GM19463 (cell line): ENCODE results near the gene MDM4.
A peak's percentile ranks its signal among the peaks of the same experiment; 100 is the strongest.
"Not testable (repeated sequence)": the region's sequence is repeated elsewhere in the genome, so short reads cannot be mapped to it uniquely, and the experiment has no call there.

Experiments
- ATAC-seq: cut with Tn5 transposase; IDR thresholded peaks from one replicate; pipeline ENCODE4 v1.9.1; 2021; ENCODE audit warnings: mild to moderate bottlenecking, moderate library complexity; ENCODE audit not compliant: unreplicated experiment

The MDM4 gene

DNA sequence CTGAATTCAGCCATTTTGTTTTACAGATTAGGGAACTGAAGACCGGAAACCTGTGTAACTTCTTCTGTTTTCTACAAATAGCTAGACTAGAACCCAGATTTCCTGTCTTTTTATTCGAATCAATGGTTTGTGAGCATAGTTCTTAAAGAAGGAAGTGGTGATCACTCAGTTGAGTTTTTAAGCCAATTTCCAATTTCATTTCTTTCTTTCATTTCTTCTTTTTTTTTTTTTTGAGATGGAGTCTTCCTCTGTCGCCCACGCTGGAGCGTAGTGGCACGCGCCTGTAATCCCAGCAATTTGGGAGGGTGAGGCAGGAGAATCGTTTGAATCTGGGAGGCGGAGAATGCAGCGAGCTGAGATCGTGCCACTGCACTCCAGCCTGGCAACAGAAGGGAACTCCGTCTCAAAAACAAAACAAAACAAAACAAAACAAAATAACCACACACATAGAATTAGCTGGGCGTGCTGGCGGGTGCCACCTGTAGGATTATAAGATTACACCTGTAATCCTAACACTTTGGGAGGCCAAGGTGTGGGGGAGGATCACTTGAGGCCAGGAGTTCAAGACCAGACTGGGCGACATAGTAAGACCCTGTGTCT is 3.0 kb upstream of the MDM4 start:
- no peak for ATAC-seq

DNA sequence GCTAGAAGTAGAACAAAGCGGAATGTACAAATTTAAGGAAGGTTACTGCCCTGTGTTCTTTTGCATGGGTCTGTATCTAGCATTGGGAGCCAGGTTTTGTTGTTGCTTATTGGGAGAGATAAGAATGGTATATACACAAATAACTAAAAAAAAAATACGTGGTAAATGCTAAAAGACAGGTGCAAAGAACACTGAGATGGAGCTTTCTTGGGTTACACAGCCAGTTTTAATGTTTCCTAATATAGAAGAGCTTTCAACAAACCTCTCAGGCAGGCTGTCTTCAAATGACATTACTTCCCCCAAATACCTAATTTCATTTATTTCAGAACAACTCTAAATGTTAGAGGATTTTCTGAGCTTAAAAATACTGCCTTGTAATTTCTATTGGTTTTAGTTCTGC is 1.4 kb upstream of the MDM4 start:
- ATAC-seq, result no peak

DNA sequence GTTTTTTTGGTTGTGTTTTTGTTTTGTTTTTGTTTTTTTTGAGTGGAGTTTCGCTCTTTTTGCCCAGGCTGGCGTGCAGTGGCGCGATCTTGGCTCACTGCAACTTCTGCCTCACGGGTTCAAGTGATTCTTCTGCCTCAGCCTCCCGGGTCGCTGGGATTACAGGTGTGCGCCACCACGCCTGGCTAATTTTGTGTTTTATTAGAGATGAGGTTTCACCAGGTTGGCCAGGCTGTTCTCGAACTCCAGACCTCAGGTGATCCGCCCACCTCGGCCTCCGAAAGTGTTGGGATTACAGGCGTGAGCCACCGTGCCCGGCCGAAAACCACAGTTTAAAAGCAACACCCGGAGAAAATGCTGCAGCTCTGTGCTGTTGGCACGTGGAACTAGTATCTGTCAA is 1.2 kb downstream of the MDM4 start:
- not testable (repeated sequence) for ATAC-seq

DNA sequence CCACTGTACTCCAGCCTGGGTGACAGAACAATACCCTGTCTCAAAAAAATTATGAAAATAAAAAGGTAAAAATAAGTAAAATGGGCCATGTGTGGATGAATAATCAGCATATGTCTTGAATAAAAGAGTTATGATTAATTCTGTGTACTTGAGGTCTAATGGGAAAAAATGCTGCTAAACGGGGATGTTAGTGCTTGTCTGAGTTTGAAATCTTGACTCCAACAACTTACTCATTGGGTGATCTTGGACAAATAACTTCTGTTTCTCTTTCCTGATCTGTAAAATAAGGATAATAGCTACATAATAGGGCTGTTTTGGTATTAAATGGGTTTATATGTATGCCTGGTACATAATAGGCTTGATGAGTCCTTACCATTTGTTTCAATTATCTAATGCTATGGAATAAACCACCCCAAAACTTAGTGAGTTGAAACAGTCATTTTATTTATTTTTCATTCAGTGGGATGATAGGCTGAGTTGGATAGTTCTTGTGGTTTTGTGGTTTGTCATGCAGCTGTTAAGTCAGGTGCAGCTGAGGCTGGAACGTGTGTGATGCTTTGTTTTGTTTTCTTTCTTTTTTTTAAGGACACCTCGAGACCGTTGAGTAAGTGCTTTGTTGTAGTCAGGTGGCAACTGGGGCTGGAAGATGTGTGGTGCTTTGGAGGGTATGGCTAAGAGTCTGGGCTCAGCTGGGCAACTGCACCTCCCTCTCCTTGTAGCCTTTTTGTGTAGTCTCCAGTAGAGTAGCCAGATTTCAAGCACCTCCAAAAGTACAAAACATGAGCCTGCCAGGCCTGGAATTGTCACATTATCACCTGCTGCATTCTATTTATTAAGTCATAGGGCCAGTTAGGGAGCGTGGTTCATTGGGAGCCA is 4.9 kb downstream of the MDM4 start:
- peak; percentile 61 for ATAC-seq

DNA sequence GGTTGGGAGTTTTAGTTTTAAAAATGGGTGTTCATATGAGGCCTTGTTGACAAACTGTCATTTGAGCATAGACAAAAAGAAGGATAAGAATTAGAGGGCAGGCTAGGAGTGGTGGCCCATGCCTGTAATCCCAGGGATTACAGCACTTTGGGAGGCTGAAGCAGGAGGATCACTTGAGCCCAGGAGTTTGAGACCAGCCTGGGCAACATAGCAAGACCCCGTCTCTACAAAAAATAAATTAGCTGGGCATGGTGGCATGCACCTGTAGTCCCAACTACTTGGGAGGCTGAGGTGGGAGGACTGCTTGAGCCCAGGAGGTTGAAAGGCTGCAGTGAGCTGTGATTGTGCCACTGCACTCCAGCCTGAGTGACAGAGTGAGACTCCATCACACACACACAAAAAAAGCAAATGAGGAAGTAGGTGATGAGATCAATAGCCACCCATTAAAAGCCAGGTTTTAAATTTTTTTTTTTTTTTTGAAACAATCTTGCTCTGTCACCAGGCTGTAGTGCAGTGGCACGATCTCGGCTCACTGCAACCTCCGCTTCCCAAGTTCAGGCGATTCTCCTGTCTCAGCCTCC is 5.8 kb downstream of the MDM4 start:
- ATAC-seq, result not testable (repeated sequence)

DNA sequence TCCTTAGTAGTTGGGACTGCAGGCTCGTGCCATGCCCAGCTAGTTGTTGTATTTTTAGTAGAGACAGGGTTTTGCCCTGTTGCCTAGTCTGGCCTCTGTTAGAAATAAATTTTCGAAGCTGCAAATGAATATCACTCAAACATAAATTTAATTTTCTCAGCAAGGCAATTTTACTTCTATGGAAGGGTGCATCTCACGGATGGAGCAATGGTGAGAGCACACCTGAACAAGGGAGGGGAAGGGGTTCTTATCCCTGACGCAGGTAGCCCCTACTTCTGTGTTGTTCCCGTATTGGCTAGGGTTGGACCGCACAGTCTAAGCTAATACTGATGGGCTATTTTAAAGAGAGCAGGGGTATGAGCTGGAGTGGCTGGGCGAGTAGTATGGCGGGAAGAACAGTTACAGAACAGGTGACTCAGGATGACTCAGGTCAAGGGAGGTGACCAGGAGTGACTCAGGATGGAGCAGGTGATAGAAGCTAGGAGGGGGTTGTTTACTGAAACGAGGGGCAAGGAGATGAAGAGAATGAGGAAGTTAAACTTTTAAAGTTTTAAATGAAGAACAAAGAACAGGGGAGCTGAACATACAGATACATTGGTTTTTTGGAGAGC is 7.5 kb downstream of the MDM4 start:
- no peak for ATAC-seq

DNA sequence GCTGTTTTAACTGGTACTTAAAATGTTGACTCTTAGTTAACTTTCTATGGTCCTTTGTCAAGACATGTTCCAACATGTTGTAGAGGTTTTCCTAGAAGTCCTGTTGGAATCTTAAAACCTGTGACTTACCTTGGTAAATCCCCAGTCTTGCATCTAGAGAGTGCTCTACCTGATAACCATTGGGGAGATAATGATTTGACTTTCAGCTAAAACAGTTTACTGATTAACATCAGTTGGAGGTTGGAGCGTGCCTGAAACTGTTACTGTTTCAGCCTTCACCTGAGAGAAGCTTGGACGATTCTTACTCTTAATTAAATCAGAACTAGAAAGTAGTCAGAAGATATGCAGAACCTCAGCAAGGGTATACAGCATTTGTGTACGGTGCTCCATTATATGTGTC is 8.8 kb downstream of the MDM4 start:
- ATAC-seq, result peak; percentile 47

DNA sequence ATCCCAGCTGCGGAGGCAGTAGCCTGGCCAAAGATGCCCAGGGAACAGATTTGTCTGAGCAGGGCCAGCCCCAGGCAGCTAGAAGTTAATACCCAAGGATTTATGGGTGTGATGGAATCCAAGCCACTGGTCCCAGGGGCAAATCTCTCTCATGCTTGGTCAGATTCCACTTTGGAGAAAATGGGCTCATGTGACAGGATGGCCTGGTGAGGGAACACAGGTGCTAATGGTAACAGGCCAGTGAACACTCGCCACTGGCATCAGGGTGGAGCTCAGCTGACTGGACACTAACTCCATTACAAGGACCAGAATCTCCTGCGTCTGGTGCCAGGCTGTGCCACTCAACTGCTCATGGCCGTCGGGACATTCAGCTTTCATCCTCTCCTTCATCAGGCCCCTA is 12.0 kb downstream of the MDM4 start:
- no peak for ATAC-seq

DNA sequence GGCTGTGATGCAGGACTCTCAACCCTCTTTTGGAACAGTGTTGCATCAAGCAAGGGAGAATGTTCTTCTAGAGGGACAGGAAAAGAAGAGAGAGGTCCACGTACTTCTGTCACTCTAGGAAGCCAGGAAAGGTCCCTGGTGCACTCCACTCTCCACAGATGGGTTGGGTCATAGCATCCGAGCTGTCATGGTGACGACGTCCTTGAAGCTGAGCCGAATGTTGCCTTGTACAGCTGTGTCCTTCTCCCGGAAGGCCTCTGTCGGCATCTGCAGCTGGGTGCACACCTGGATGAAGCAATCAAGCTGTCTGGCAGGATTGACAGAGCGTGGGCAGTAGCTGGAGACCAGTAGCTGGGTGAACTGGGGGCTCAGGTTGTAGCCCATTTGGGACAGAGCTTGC is 12.5 kb downstream of the MDM4 start:
- no peak for ATAC-seq

DNA sequence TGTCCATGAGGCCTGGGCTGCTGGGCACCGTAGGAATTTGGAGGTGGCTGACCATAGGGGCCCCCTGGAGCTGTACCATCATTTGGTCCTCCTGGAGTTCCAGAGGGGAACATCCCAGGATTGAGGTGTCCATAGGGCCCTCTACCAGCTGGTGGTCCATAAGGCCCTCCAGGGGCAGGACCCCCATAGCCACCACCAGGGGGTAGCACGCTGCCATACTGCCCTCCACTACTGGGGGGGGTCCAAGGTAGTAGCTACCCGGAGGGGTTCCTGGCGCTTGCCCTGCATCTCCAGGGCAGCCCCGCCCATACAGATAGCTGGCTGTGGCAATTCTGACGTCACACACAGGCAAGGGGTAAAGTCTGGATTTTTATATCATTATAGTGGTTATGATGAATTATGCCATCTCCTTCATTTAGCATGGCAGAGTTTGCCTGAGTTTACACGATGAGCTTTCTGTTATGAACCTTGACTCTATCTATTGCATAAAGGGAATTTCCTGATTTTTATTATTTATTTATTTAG is 13.2 kb downstream of the MDM4 start:
- no peak for ATAC-seq

DNA sequence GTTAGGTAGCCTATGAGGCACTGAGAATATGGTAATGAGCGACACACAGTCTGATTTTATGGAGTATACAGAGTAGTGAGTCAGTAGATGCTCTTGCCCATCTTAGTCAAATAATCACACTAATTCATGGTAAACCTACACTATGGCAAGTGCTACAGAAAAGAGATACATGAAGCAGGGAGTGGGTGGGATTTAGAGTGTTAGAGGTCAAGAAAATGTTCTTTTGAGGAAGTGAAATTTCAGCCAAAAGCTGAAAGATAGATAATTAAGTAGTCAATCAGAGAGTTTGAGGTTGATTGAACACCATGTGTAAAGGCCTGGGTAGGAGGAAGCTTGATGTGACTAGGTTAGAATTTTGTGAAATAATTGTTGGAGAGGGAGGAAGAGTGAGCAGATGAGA is 14.7 kb downstream of the MDM4 start:
- ATAC-seq, result peak; percentile 89

DNA sequence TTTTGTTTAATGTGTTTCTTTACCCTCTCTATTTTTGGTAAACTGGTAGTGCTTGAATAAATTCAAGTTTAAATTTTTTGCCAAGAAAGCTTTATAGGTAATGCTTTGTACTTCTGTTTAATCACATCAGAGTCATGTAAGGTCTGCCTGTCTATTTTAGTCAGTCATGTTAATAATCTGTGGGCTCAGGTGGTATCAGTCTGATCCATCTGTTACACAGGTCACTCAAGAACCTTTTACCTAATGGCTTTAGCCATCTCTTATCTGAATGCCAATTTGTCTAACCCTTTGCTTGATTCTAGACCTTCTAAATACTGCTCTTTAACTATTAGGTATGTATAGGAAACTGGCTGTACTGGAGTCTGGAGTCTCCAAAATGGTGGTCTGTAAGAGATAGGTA is 16.6 kb downstream of the MDM4 start:
- ATAC-seq, result no peak

DNA sequence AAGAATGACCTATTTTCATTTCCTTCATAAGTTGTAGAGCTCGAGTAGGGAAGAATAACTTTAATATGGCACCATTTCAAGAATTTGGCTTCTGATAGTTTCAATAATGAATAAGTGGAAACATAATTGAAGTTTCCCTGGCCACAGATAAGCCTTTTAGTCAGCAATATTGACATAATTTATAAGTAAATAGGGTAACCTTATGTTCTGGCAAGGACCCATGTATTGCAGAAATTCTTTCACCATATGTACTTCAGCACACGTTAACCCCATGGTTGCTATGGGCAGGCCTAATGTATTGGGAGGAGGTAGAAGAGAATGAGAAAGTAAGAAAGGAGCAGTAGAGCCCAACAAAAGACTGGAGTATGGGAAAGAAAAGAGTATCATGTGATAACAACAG is 25.4 kb downstream of the MDM4 start:
- ATAC-seq, result no peak

DNA sequence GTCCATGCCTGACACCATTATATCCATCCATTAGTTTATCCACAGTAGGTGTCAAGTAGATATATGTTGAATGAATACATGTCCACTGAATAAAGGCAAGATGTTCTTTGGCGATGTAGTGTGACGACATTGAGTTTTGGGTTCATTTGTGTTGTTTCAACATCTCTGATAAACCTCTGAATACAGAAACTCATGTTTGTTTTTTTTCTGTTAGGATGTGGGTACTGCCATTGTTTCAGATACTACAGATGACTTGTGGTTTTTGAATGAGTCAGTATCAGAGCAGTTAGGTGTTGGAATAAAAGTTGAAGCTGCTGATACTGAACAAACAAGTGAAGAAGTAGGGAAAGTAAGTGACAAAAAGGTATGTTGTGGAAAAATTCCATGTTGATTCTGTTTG is 28.1 kb downstream of the MDM4 start:
- ATAC-seq, result no peak

DNA sequence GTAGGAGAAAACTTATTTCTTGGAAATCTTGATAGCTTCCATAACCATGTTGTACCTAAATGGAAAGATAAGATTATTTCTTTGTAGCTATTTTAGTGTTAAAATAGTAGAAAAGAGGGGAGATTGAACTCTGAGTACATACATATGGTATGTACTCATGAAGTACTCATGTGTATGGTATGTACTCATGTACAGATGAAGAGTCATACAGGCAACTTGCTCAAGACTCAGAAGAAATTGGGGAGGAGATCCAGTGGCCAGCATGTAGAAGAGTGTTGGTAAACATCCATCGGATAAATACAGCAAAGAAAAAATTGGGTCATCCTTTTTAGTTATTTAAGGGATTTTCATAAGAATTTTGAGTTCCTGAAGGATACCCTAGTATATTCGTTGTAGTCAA is 29.0 kb downstream of the MDM4 start:
- ATAC-seq, result no peak

DNA sequence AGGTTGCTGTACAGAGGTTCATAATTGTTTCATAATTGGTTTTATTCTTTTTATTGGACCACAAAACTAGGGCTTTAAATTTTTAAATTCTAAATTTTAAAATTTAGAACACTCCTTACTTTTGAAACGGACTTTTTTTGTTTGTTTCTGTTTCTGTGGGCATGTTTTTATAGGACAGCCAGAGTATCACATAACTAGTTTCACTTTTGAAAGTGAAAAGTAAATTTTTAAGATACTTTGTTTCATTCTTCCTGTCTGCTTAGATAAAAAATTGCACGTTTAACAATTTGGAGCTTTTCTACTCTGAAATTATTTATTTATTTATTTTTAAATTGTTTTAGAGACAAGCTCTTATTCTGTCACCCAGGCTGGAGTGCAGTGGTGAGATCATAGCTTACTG is 29.7 kb downstream of the MDM4 start:
- no peak for ATAC-seq

DNA sequence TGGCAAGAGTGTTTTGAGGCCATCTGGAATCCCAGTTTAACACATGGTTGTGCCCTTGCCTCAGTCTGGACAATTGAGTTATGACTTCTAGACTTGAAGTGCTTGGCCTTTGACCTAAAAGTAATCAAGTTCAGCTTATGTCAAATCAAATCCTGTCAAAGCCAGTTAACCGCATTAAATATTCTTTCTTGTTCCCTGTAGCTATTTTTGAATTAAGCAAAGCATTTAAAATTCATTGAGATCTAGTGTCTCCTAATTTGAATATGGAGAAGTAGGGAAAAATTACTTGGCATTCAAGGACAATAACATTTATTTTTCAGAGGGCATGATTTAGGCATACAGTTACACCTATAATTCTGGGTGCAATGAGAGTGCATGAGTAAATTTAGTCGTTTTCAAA is 32.1 kb downstream of the MDM4 start:
- no peak for ATAC-seq

DNA sequence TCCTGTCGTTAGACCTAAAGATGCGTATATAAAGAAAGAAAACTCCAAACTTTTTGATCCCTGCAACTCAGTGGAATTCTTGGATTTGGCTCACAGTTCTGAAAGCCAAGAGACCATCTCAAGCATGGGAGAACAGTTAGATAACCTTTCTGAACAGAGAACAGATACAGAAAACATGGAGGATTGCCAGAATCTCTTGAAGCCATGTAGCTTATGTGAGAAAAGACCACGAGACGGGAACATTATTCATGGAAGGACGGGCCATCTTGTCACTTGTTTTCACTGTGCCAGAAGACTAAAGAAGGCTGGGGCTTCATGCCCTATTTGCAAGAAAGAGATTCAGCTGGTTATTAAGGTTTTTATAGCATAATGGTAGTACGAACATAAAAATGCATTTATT is 33.1 kb downstream of the MDM4 start:
- ATAC-seq, result no peak

DNA sequence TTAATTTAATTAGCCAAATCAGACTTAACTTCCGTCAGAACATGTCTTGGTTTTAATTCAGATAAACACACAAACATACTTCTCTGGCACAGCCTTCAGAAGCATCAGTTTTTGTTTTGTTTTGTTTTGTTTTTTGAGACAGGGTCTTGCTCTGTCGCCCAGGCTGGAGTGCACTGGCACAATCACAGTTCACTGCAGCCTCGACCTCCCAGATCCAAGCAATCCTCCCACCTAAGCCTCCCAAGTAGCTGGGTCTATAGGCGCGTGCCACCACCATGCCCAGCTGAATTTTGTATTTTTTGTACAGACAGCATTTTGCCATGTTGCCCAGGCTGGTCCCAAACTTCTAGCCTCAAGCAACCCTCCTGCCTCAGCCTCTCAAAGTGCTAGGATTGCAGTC is 34.7 kb downstream of the MDM4 start:
- no peak for ATAC-seq

DNA sequence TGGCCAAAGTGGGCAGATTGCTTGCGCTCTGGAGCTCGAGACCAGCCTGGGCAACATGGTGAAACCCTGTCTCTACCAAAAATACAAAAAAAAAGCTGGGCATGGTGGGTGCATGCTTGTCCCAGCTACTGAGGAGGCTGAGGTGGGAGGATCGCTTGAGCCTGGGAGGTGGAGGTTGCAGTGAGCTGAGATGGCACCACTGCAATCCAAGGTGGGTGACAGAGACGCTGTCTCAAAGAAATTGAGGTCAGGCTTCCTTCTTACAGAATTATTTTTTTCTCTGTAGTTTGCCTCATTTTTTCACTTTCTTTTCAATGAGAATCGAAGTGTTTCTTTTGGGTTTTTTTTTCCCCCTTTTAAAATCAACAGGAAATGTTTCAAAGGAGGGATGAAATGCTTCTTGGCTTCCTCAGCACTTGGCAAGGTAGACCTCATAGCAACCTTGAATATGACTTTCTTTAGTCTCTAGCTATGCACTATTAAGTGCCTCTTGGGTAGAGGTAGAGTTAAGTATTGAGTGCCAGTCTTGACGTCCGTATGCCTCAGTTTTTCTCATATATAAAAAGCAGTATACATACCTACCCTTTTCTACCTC is 40.3 kb downstream of the MDM4 start:
- no peak for ATAC-seq

DNA sequence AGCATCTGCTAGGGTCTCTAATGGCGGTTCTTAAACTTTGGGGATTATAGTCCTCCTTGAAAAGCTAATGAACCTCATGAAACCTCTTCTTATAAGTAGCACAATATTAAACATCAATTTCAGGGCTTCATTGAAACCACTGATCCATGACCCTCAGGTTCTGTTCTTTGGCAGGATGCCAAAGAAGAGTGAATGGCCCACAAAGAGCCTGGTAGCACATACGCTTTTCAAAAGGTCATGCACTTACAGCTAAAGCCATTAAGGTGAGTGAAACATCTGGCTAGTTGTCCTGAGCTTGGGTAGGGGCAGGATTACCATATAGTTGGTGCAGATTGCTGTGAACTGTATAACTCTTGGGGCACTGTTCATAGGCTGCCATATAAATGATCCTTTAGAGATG is 42.3 kb downstream of the MDM4 start:
- ATAC-seq, result no peak
